HG02840 (cell line): Measurements from ENCODE around the gene IFI27L2.

ENCODE experiments used
- ATAC-seq: cut with Tn5 transposase; IDR thresholded peaks from one replicate; pipeline ENCODE4 v1.9.1; 2021; ENCODE audit warnings: mild to moderate bottlenecking, moderate library complexity, moderate number of reproducible peaks; ENCODE audit not compliant: unreplicated experiment, low FRiP score

The IFI27L2 gene

GRCh38 chr14:94124582-94125377 lies 4.6 kb downstream of the IFI27L2 start:
- no peak for ATAC-seq

- ATAC-seq, result no peak
Measured at GRCh38 chr14:94123868-94124267, 5.5 kb downstream of the IFI27L2 start.

GRCh38 chr14:94123296-94123695 lies 6.1 kb downstream of the IFI27L2 start:
- no peak for ATAC-seq

GRCh38 chr14:94122438-94122837 lies 7.0 kb downstream of the IFI27L2 start:
- no peak for ATAC-seq

- no peak for ATAC-seq
Measured at GRCh38 chr14:94121485-94121884, 7.9 kb downstream of the IFI27L2 start.

GRCh38 chr14:94120667-94121340 lies 8.6 kb downstream of the IFI27L2 start:
- no peak for ATAC-seq

GRCh38 chr14:94119071-94119470 lies 10.3 kb downstream of the IFI27L2 start:
- no peak for ATAC-seq

- ATAC-seq, result no peak
Measured at GRCh38 chr14:94117856-94118255, 11.5 kb downstream of the IFI27L2 start.

GRCh38 chr14:94116701-94117100 lies 12.7 kb downstream of the IFI27L2 start:
- no peak for ATAC-seq

GRCh38 chr14:94115631-94116030 lies 13.8 kb downstream of the IFI27L2 start:
- no peak for ATAC-seq

- ATAC-seq, result no peak
Measured at GRCh38 chr14:94115058-94115591, 14.3 kb downstream of the IFI27L2 start.

- ATAC-seq, result no peak
Measured at GRCh38 chr14:94114589-94115057, 14.8 kb downstream of the IFI27L2 start.

GRCh38 chr14:94113908-94114588 lies 15.4 kb downstream of the IFI27L2 start:
- ATAC-seq, result no peak

- no peak for ATAC-seq
Measured at GRCh38 chr14:94113490-94113889, 15.9 kb downstream of the IFI27L2 start.

- ATAC-seq, result no peak
Measured at GRCh38 chr14:94113073-94113472, 16.3 kb downstream of the IFI27L2 start.

GRCh38 chr14:94112513-94113063 lies 16.8 kb downstream of the IFI27L2 start:
- ATAC-seq, result no peak

GRCh38 chr14:94111276-94112095 lies 17.9 kb downstream of the IFI27L2 start:
- no peak for ATAC-seq

- ATAC-seq, result no peak
Measured at GRCh38 chr14:94110552-94111181, 18.7 kb downstream of the IFI27L2 start, which contains the start of gene IFI27. TSS of gene IFI27 (plus strand) at chr14:94110736.

- ATAC-seq, result no peak
Measured at GRCh38 chr14:94109915-94110250, 19.5 kb downstream of the IFI27L2 start.
